Aorta (tissue), 5 donors: Measurements from ENCODE around the gene ATG7. TPM values are rescaled to one million over a fixed set of nuclear protein-coding genes. Genes with fewer than 3 reads are reported as not detected.

Source experiments
- ATAC-seq: fragments of 200-7000 bp; cut with Tn5 transposase; one replicate; pipeline ENCODE4 v1.9.1; 2022; ENCODE audit warnings: moderate library complexity; ENCODE audit not compliant: low FRiP score
- DNase-seq, 2 donors: peaks; one replicate each; pipeline ENCODE4 v3.0.0-alpha.2; 2020
- H3K27ac ChIP-seq, 2 donors: one replicate each; pipeline ENCODE4 v1.5.1; 2013; ENCODE audit warnings: low read length in 2 of 2, mild to moderate bottlenecking in 2 of 2, moderate library complexity in 2 of 2, control low read depth in 1 of 2, inconsistent platforms in 1 of 2, low read depth in 1 of 2
- H3K27me3 ChIP-seq, 2 donors: one replicate each; pipeline ENCODE4 v1.6.1; 2013; ENCODE audit warnings: control low read depth in 1 of 2, low read length in 1 of 2, mild to moderate bottlenecking in 1 of 2, moderate library complexity in 1 of 2; ENCODE audit not compliant: insufficient read depth in 2 of 2, control insufficient read depth in 1 of 2
- H3K36me3 ChIP-seq, 2 donors: one replicate each; pipeline ENCODE4 v1.6.1; 2013; ENCODE audit warnings: control low read depth in 1 of 2, low read length in 1 of 2, mild to moderate bottlenecking in 1 of 2; ENCODE audit not compliant: insufficient read depth in 2 of 2, control insufficient read depth in 1 of 2
- H3K4me1 ChIP-seq, 2 donors: one replicate each; pipeline ENCODE4 v1.6.1; 2013; ENCODE audit warnings: low read length in 2 of 2, control low read depth in 1 of 2, mild to moderate bottlenecking in 1 of 2, moderate library complexity in 1 of 2; ENCODE audit not compliant: insufficient read depth in 2 of 2, control insufficient read depth in 1 of 2
- H3K4me3 ChIP-seq, 2 donors: one replicate each; pipeline ENCODE4 v1.5.1; 2013; ENCODE audit warnings: low read length in 2 of 2, control low read depth in 1 of 2, mild to moderate bottlenecking in 1 of 2
- H3K9me3 ChIP-seq: one replicate; pipeline ENCODE4 v1.6.1; 2013; ENCODE audit warnings: mild to moderate bottlenecking, low read length; ENCODE audit not compliant: control insufficient read depth
- WGBS, 2 donors: extraction: QIAGEN DNeasy Blood & Tissue Kit; methylation state at CpG; one replicate each; pipeline ENCODE4 v1.1.7; 2013; 5-methylcytosine and 5-hydroxymethylcytosine counted together
- intact Hi-C, 2 donors: fragments of 100-400 bp; cut with DNase I; formaldehyde crosslinking; loops; one replicate each; pipeline versions ENCODE4 v1.14.2 to v1.15.0; 2022
- polyA plus RNA-seq, 2 donors: library from polyadenylated mRNA; stranded (reverse); fragments of 200-250 nt; gene quantifications; one replicate each; pipeline ENCODE4 v1.2.3, GENCODE V29; 2013
- total RNA-seq, 2 donors: library from RNA; stranded (reverse); fragmentation: NEBNext Ultra II Directional; extraction: Animal tissue kit (Norgen Biotek cat#: 25700); gene quantifications; one replicate each; pipeline ENCODE4 v1.2.1, GENCODE V29; 2021
- donor health status: healthy with polysubstance abuse.
- donor health status: Bipolar disorder and iron deficiency.
- donor health status: DM: no; HTN: no; CAD: no.
- donor health status: DM: no; HTN: no; CAD: no.
- donor health status: DM: yes; HTN: yes; CAD: no.

Gene ATG7
- total and polyA plus RNA-seq, 4 donors: 5.1 to 84.1 (median 29.1) TPM

- DNase-seq (peak; percentile 74 to 76), ATAC-seq (no peak)
- H3K4me3 ChIP-seq: no peak overlapping the region
- no peaks in the 10 kb centered on the region for H3K9me3 ChIP-seq
- no peaks in the 10 kb centered on the region for H3K4me1 ChIP-seq
- intact Hi-C loops: loop anchor here (5.0 to 10.0 kb wide), 2 partner anchors 85 to 172 kb away; partner anchors contain the start of gene VGLL4 (in 1 of the 2)
- H3K36me3 ChIP-seq: no peaks in the 10 kb centered on the region
- H3K27me3 ChIP-seq: no peaks in the 10 kb centered on the region
- WGBS, 2 donors: 41 to 45% methylated on average over 16 of the region's 16 CpGs
- no peak overlapping the region for H3K27ac ChIP-seq
Observed at GRCh38 chr3:11556851-11557644, 284.9 kb downstream of the ATG7 start.

- peak in 1 of 2 donors; percentile 80 for DNase-seq
- no peak for ATAC-seq
- Histone ChIP-seq H3K27ac (no peak overlapping the region), H3K27me3 (no peaks in the 10 kb centered on the region), H3K4me3 (no peak overlapping the region), H3K9me3 (no peaks in the 10 kb centered on the region), H3K36me3 (no peaks in the 10 kb centered on the region), H3K4me1 (no peaks in the 10 kb centered on the region)
- intact Hi-C loops: loop anchor here (5.0 to 10.0 kb wide), 2 partner anchors 84 to 173 kb away; partner anchors contain the start of gene VGLL4 (in 1 of the 2)
- 27 to 38% methylated on average over 13 of the region's 13 CpGs for WGBS, 2 donors
Observed at GRCh38 chr3:11558002-11558401, 285.8 kb downstream of the ATG7 start.

- DNase-seq (peak in 1 of 2 donors; percentile 70), ATAC-seq (no peak)
- Histone ChIP-seq H3K9me3 (no peaks in the 10 kb centered on the region), H3K36me3 (no peaks in the 10 kb centered on the region), H3K27ac (peak overlapping the region in 1 of 2 donors; percentile 1), H3K4me1 (no peaks in the 10 kb centered on the region), H3K27me3 (no peaks in the 10 kb centered on the region), H3K4me3 (no peak overlapping the region)
- WGBS, 2 donors: 63 to 66% methylated on average over 17 of the region's 17 CpGs
- intact Hi-C loops: loop anchor here (5.0 to 10.0 kb wide), 2 partner anchors 84 to 174 kb away; partner anchors contain the start of gene VGLL4 (in 1 of the 2)
Observed at GRCh38 chr3:11558411-11558903, 286.3 kb downstream of the ATG7 start.

GRCh38 chr3:11558918-11559815 is 287.0 kb downstream of the ATG7 start:
- no peak for ATAC-seq
- Histone ChIP-seq H3K36me3 (no peaks in the 10 kb centered on the region), H3K4me1 (no peaks in the 10 kb centered on the region), H3K4me3 (no peak overlapping the region), H3K9me3 (no peaks in the 10 kb centered on the region), H3K27me3 (no peaks in the 10 kb centered on the region), H3K27ac (peak overlapping the region in 1 of 2 donors; percentile 1)
- 88 to 89% methylated on average over 37 of the region's 37 CpGs for WGBS, 2 donors
- peak in 1 of 2 donors; percentile 75 for DNase-seq
- intact Hi-C loops: loop anchor here (5.0 to 10.0 kb wide), 2 partner anchors 83 to 174 kb away; partner anchors contain the start of gene VGLL4 (in 1 of the 2)

- intact Hi-C loops: loop anchor here (5.0 to 10.0 kb wide), 2 partner anchors 82 to 175 kb away; partner anchors contain the start of gene VGLL4 (in 1 of the 2)
- Histone ChIP-seq H3K4me3 (no peak overlapping the region), H3K36me3 (no peaks in the 10 kb centered on the region), H3K27ac (no peak overlapping the region), H3K27me3 (no peaks in the 10 kb centered on the region), H3K9me3 (no peaks in the 10 kb centered on the region), H3K4me1 (no peaks in the 10 kb centered on the region)
- WGBS, 2 donors: 48 to 56% methylated on average over 15 of the region's 15 CpGs
- peak in 1 of 2 donors; percentile 70 for DNase-seq
- ATAC-seq: no peak
Observed at GRCh38 chr3:11559816-11560633, 287.8 kb downstream of the ATG7 start.

GRCh38 chr3:11560746-11561145 is 288.5 kb downstream of the ATG7 start:
- Histone ChIP-seq H3K27ac (no peak overlapping the region), H3K36me3 (no peaks in the 10 kb centered on the region), H3K4me1 (no peaks in the 10 kb centered on the region), H3K27me3 (no peaks in the 10 kb centered on the region), H3K4me3 (no peak overlapping the region), H3K9me3 (no peaks in the 10 kb centered on the region)
- ATAC-seq (no peak), DNase-seq (peak in 1 of 2 donors; percentile 68)
- WGBS, 2 donors: 90 to 92% methylated on average over 12 of the region's 12 CpGs
- intact Hi-C loops: no loop called here

- Histone ChIP-seq H3K27ac (no peak overlapping the region), H3K4me3 (no peak overlapping the region), H3K27me3 (no peaks in the 10 kb centered on the region), H3K9me3 (no peaks in the 10 kb centered on the region), H3K36me3 (no peaks in the 10 kb centered on the region), H3K4me1 (no peaks in the 10 kb centered on the region)
- peak in 1 of 2 donors; percentile 61 for DNase-seq
- 85 to 88% methylated on average over 17 of the region's 17 CpGs for WGBS, 2 donors
- intact Hi-C loops: no loop called here
- ATAC-seq: no peak
Observed at GRCh38 chr3:11562277-11562881, 290.2 kb downstream of the ATG7 start.
